Endothelial cell of umbilical vein (primary cell): ENCODE data around the gene KAT6B.

Experiments used
- CTCF ChIP-seq, 2 donors: IDR thresholded peaks; 1 replicate in 1 of 2; 2 replicates in 1 of 2; pipeline ENCODE4 v1.5.1; 2011; ENCODE audit warnings: low read length in 2 of 2, mild to moderate bottlenecking in 2 of 2, moderate library complexity in 2 of 2, control low read depth in 1 of 2, inconsistent platforms in 1 of 2, low read depth in 1 of 2; ENCODE audit not compliant: insufficient read depth in 1 of 2; ENCODE audit errors: extremely low read depth in 1 of 2
- EZH2 ChIP-seq: IDR thresholded peaks from 2 replicates; pipeline ENCODE4 v1.6.1; 2012; ENCODE audit warnings: borderline replicate concordance, low read depth, mild to moderate bottlenecking, moderate library complexity, low read length, inconsistent platforms; ENCODE audit not compliant: severe bottlenecking
- GATA2 ChIP-seq: IDR thresholded peaks from 2 replicates; pipeline ENCODE4 v1.7.0; 2011; ENCODE audit warnings: low read depth, mild to moderate bottlenecking, moderate library complexity, mixed read lengths, low read length; ENCODE audit not compliant: insufficient read length, insufficient read depth
- POLR2AphosphoS5 ChIP-seq: IDR thresholded peaks from 2 replicates; pipeline ENCODE4 v1.6.1; 2012; ENCODE audit warnings: low read depth, mild to moderate bottlenecking, control low read depth, low read length, moderate library complexity; ENCODE audit not compliant: insufficient read depth

- TF ChIP-seq GATA2 (no peak), EZH2 (no peak), CTCF (IDR thresholded peaks at IDR 0.05; ENCODE audit: extremely low read depth in 1 of 2, insufficient read depth in 1 of 2, low read depth in 1 of 2, low read length in 2 of 2) (no peak), POLR2AphosphoS5 (no peak)
Observed at GRCh38 chr10:74925708-74926107, 99.3 kb downstream of the KAT6B start.
